BJ (cell line): ENCODE measurements around the gene TMEM154. TPM values are rescaled to one million over a fixed set of nuclear protein-coding genes. Genes with fewer than 3 reads are reported as not detected.

ENCODE experiments used
- CTCF ChIA-PET: fragments of 350-600 bp; formaldehyde crosslinking; extraction: SDS; loops from one replicate; lab custom pipeline; 2021; ENCODE audit warnings: antibody characterized with exemption, inconsistent platforms; lab: Yijun Ruan, JAX
- POLR2A ChIA-PET: fragments of 300-600 bp; sonication (Branson Sonifier 250); formaldehyde crosslinking; extraction: SDS; loops from one replicate; lab custom pipeline; 2021; ENCODE audit warnings: antibody characterized with exemption; lab: Charles Lee
- DNase-seq: peaks from one replicate; pipeline ENCODE4 v3.0.0-alpha.2; 2011; ENCODE audit warnings: low read depth
- H3K27me3 ChIP-seq: 2 replicates; pipeline ENCODE4 v1.6.0; 2011; ENCODE audit warnings: low read length; ENCODE audit not compliant: control insufficient read depth, insufficient read depth
- H3K36me3 ChIP-seq: 2 replicates; pipeline ENCODE4 v1.5.1; 2011; ENCODE audit warnings: low read length; ENCODE audit not compliant: control insufficient read depth, insufficient read depth
- H3K4me3 ChIP-seq: 2 replicates; pipeline ENCODE4 v1.5.1; 2011; ENCODE audit warnings: low read depth, mild to moderate bottlenecking, control low read depth, low read length
- CTCF ChIP-seq: IDR thresholded peaks from 2 replicates; pipeline ENCODE4 v1.5.1; 2011; ENCODE audit warnings: low read depth, mild to moderate bottlenecking, control low read depth, inconsistent platforms, low read length, moderate library complexity; ENCODE audit not compliant: insufficient read depth
- polyA plus RNA-seq: library from polyadenylated mRNA; depleted of rRNA; stranded (reverse); fragments of >200 nt; gene quantifications from 2 replicates; pipeline ENCODE4 v1.2.3, GENCODE V29; 2011

The TMEM154 gene
- polyA plus RNA-seq, 1 experiment = 1.1 TPM

GRCh38 chr4:152655272-152656129, 24.3 kb downstream of the TMEM154 start:
- no peak for DNase-seq
- ChIA-PET POLR2A (no interaction called here), CTCF (interaction anchor here (0.6 to 2.2 kb wide), 3 partner anchors 10 to 20 kb away, joined by 3 to 8 read pairs (median 4); no protein-coding TSS in a partner anchor)
- Histone ChIP-seq H3K27me3 (no peaks in the 10 kb centered on the region), H3K4me3 (no peak overlapping the region), H3K36me3 (no peaks in the 10 kb centered on the region)
- TF ChIP-seq CTCF = no peak

GRCh38 chr4:152652102-152652501, 27.7 kb downstream of the TMEM154 start:
- no peak for TF ChIP-seq CTCF
- POLR2A ChIA-PET = no interaction called here
- Histone ChIP-seq H3K36me3 (no peaks in the 10 kb centered on the region), H3K27me3 (no peaks in the 10 kb centered on the region), H3K4me3 (no peak overlapping the region)
- CTCF ChIA-PET = no interaction called here
- no peak for DNase-seq

- no peak for TF ChIP-seq CTCF
- Histone ChIP-seq H3K36me3 (no peaks in the 10 kb centered on the region), H3K4me3 (no peak overlapping the region), H3K27me3 (no peaks in the 10 kb centered on the region)
- POLR2A ChIA-PET = no interaction called here
- CTCF ChIA-PET = interaction anchor here (0.8 kb wide), 1 partner anchor 19 kb away, joined by 3 read pairs; no protein-coding TSS in a partner anchor
- no peak for DNase-seq
These were observed 28.2 kb downstream of the TMEM154 start for GRCh38 chr4:152651473-152652060.

- TF ChIP-seq CTCF = no peak
- Histone ChIP-seq H3K4me3 (no peak overlapping the region), H3K27me3 (no peaks in the 10 kb centered on the region), H3K36me3 (no peaks in the 10 kb centered on the region)
- ChIA-PET CTCF (interaction anchor here (0.8 to 10.7 kb wide), 6 partner anchors 9 to 192 kb away, joined by 3 to 168 read pairs (median 4); no protein-coding TSS in a partner anchor), POLR2A (no interaction called here)
- DNase-seq = no peak
These were observed 33.6 kb downstream of the TMEM154 start for GRCh38 chr4:152646221-152646620.

GRCh38 chr4:152644130-152644529, 35.7 kb downstream of the TMEM154 start:
- H3K27me3 ChIP-seq = no peaks in the 10 kb centered on the region
- no peaks in the 10 kb centered on the region for H3K36me3 ChIP-seq
- DNase-seq = no peak
- CTCF ChIA-PET = interaction anchor here (0.5 to 10.7 kb wide), 5 partner anchors 91 to 304 kb away, joined by 3 to 168 read pairs (median 3); no protein-coding TSS in a partner anchor
- no peak for TF ChIP-seq CTCF
- H3K4me3 ChIP-seq = no peak overlapping the region
- POLR2A ChIA-PET = no interaction called here
